Endometrial microvascular endothelial cells (primary cell): ENCODE measurements around the gene MAPRE2. TPM values are rescaled to one million over a fixed set of nuclear protein-coding genes. Genes with fewer than 3 reads are reported as not detected.

Source experiments
- in situ Hi-C: cut with HindIII; loops from 2 replicates; pipeline ENCODE4 v1.10.0; 2017; ENCODE audit warnings: low sequenced_read_pairs, low pct_unique_long_range_greater_than_20kb; ENCODE audit errors: inconsistent ontology term
- total RNA-seq: library from RNA; depleted of rRNA; stranded (reverse); fragments of >200 nt; gene quantifications from one replicate; pipeline ENCODE4 v1.2.3, GENCODE V29; 2015; ENCODE audit errors: inconsistent ontology term

MAPRE2 gene
- total RNA-seq, 1 donor from 2014 or later = 64.9 TPM

GRCh38 chr18:35055726-35056125 lies 14.5 kb downstream of the MAPRE2 start:
- in situ Hi-C loops = no loop called here

DNA sequence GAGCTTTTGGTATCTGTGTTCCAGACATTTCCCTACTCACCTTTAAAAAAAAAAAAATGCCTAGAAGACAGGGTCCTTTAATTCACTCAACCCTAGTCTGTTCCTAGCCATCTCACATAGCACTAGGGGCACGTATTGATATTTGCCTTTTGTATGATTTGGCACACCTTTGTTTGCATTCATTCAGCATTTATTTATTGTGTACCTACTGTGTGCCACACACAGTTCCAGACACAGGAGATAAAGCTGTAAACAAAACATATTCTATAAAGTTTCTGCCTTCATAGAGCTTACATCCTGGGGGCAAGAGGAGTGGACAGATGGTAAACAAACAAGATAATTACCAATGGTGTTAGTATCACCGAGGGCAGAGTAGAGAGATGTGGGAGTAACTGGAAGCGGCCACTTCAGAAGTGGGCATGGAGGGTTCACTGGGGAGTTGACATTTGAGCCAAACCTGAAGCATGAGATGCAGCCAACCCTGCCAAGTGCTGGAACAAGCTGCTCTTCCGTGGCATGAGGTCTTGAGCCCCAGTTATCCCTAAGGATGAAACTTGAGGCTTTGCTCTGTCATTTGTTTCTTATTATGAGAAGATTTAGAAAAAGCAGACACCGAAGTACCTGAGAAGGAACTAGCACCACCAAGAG lies 18.2 kb downstream of the MAPRE2 start:
- in situ Hi-C loops = no loop called here

DNA sequence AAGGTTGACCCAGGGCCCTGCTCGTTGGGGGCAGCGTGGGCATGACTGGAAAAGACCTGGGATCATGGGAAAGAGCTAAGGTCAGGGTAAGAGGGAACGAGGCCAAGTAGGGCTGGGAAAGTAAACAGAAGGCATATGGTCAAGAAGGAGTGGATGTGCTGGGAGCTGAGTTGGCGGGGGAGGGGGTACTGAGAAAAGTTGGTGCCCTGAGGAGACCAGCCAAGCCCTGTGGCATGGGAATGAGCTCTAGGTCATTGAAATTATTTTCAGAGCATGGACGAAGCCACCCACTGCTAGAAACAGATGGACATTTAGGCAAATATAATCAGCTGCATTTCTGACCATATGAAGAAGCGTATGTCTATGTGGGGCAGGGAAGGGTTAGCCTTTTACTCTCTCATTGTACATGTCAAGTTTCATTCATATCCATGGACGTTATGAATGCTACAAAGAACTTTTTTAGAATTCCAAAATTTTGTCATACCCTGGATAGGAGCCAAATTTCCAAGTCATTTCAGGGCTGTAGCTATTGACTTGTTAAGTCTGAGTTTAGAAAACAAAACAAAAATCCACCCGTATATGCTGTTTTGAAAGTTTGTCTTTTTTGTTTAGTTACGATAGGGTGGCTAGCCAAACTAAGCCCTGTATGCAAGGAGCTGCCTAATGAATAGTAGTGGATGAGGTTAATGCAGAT lies 19.1 kb downstream of the MAPRE2 start:
- in situ Hi-C loops = no loop called here

DNA sequence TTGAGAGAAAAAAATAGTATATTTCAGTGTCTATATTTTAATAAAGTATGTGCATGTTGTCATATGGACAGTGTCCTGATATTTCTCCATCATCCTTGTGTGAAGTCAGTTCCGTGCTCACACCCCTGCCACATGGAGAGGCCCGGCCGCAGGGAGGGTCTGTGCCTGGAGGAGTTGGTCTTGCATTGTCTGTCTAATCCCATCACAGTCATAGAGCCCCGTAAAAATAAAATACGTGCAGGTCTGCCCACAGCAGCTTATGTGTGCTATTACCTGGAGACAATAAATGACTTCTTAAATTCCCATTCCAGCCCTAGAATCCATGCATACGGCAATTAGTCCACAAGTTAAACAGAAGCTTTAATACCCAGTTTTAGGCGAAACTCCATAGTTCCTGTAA lies 20.1 kb downstream of the MAPRE2 start:
- in situ Hi-C loops = no loop called here

DNA sequence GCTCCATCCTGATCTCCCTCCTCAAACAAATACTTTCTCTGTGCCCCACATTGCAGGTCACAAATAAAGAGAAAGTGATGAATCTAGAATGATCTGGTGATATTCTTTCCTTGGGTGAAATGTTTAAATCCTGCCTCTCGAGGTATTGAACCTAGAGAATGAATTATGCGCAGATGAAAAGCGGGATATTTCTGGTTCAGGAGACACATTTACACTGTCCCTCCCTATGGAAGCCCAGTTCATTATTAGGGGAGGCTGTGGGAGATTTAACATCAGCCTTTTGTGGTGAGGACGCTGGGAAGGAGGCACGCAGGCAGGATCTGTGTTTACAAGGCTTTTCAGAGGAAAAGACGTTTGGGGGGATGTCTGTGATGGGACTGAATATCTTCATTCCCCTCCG lies 20.6 kb downstream of the MAPRE2 start:
- in situ Hi-C loops = no loop called here

- in situ Hi-C loops = no loop called here
Observed at GRCh38 chr18:35062408-35062807, 21.2 kb downstream of the MAPRE2 start.

DNA sequence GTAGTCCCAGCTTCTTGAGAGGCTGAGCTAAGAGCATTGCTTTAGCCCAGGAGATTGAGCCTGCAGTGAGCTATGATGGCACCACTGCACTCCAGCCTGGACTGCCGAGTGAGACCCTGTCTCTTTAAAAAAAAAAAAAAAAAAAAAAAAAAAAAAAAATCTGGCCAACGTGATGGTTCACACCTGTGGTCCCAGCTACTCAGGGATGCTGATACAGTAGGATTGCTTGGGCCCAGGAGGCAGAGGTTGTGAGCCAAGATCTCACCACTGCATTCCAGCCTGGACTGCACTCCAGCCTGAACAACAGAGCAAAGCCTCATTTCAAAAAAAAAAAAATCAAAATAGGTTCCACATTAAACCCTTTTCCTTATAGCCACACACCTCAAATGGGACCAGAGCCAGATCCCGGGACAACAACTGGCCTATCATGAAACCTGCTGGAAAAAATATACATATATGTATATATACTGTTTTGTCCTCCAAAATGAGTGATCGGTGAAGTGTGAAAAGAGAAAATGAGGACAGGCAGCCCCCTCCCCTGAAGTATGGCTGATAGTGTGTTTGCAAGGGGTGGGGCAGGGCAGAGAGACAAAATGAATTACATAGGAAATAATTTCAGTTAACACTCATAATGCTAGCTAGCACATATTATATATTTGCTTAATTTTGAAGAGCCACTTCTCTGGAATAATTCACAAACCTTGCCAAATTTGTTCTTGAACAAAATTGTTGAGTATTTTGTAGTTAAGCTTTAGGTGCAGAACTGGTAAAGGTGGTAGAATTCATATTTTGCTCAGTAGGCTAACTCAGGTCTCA lies 22.9 kb downstream of the MAPRE2 start:
- in situ Hi-C loops = no loop called here

GRCh38 chr18:35067454-35067853 lies 26.2 kb downstream of the MAPRE2 start:
- in situ Hi-C loops = no loop called here

DNA sequence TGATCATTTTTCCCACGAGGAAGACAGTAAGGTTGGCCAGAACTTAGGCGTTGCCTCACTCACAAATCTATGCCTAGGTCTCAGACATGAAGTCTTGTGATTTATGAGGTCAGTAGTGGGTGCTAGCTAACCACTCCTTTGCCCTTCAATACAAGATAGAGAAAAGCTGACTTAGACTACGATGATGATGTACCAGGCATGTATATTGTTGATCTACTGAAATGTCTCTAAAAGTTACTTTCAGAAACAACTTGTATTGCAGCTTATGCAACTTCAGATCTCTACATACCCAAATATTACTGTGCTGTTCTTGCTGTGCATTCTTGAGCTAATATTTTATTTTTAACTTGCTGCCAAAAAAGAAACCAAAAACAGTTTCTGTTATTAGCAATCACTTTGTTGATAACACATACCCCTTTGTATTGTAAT lies 30.6 kb downstream of the MAPRE2 start:
- in situ Hi-C loops = no loop called here

DNA sequence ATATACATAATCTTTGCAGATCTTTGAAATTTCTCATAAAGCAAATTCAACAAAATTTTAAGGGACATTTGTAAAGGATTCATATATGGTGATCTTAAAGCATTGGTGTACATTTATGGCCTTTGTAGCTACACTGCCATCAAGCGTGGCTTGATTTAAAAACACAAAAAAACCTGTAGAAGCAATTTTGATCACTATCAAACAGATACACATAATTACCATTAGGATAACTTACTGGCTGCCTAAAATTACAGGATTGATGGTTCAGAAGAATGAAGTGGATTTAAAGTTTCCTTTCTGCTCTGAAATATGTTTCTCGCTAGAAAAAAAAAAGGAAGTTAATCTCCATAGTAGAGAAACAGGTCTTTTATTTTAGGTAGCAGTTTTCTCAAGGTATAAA lies 31.4 kb downstream of the MAPRE2 start:
- in situ Hi-C loops = no loop called here

DNA sequence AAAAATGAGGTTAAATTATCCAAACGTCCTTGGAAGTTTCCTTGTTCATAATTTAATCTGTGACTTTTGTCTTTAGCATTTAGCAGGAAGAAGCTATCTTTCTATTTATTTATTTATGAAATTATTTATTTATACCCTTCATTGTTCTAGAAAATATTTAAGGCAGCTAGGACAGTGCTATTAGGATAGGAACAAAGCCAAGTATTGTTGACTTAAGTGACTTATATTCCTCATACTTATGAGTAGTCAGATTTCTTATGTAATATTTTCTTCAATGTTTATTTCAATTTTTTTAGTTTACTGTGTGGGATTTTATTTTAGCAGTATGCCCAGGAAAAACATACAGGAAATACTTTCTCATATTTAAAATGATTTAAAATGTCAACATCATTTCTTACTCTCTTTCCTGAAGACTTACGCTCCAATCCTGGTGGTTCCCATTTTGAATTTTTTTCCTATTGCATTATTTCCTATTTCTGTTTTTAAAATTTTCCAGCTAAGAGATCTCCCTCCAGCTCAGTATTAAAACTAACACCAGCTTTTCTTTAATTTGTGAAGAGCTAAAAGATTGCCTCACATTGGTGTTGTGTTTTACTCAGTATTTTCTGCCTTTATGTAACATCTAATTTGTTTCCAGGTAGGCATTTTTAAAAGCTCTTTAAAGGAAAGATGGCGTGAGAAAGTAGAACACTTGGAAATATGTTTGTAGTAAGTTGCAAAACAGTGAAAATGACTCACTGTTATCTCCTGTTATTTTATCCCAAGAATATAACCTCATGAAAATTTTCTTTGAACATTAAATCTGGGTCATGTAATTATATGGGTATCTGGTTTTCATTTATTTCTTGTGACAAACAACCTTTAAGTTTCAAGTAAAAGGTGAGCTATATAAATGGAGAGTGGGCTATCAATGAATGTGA lies 32.2 kb downstream of the MAPRE2 start:
- in situ Hi-C loops = no loop called here

DNA sequence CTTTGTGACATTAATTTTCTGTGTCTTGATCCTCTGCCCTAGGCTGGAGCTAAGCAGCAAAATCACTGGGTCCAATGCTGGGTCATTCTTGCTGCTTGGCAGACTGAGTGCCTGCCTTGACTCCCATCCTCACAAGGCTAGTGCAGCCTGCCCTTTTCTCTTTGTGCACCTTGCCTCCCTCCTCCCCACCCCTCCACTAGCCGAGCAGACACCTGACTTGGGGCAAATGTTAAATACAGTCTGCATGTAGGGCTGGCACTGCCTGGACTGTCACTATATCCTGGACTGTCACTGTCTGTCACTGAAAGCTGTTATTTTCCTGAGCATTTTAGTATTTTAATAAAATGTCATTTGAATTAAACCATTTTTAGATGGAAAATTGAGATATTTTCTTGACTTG lies 33.4 kb downstream of the MAPRE2 start:
- in situ Hi-C loops = no loop called here

GRCh38 chr18:35075132-35075531 lies 33.9 kb downstream of the MAPRE2 start:
- in situ Hi-C loops = no loop called here

DNA sequence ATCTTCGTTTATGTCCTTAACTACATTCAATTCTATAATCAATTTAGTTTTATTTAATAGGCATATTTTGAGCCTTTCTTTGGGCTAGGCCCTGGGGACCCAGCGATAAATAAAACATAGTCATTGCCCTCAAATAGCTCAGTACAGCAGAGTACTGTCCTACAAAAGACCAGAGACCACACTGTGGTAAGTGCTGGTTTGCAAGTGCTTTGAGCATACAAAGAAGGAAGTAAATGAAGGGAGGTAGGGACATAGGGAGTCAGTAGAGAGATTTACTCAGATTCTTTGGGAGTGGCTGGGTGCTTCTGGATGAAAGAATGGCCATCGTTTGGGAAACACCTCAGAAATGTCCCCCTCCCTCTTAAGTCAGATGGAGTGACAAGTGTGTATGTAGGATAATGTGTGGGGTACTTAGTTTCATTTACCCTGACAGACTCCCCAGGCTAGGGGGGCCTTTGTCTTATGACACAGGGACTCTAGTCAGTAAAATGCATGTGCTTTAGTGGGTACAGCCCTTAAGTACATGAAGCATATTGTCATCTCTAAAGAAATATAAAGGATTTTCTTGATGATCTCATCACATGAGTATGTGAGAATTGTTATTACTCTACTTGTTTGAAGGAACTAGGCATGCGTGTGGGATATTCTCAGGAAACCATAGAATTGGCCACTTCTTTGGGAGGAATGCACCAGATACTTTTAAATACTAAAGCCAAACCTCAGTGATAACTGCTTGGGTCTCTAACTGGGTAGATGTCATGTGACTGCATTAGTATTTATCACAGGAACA lies 35.1 kb downstream of the MAPRE2 start:
- in situ Hi-C loops = no loop called here

DNA sequence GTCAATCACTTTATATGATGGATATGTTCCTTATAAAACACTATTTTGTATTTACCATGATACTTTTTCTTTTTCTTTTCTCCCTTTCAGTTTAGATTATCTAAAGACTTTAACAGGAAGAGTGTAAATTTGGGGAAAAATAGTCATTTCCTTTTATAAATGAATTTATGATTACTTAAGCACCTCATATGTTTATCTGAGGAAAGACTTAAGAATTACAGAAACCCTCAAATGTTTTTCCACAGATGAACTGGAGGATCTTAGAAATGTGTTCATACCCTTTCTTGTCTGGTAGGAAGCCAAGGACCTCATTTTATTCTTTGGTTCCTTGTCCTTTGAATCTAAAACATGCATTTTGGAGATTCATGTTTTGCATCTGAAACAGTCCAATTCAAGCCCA lies 36.7 kb downstream of the MAPRE2 start:
- in situ Hi-C loops = no loop called here

GRCh38 chr18:35080058-35080457 lies 38.8 kb downstream of the MAPRE2 start:
- in situ Hi-C loops = no loop called here

GRCh38 chr18:35083174-35083712 lies 42.0 kb downstream of the MAPRE2 start:
- in situ Hi-C loops = no loop called here
